Measurements from ENCODE around the gene MAPK14. TPM values are rescaled to one million over a fixed set of nuclear protein-coding genes. Genes with fewer than 3 reads are reported as not detected.
"Not testable (repeated sequence)": the region's sequence is repeated elsewhere in the genome, so short reads cannot be mapped to it uniquely, and the experiment has no call there.

MAPK14 gene
- total and polyA plus RNA-seq, 2 donors (not counting 3 experiments of a cell fraction or from before 2014, with no cell fraction given) = 33.3 to 54.1 TPM

DNA sequence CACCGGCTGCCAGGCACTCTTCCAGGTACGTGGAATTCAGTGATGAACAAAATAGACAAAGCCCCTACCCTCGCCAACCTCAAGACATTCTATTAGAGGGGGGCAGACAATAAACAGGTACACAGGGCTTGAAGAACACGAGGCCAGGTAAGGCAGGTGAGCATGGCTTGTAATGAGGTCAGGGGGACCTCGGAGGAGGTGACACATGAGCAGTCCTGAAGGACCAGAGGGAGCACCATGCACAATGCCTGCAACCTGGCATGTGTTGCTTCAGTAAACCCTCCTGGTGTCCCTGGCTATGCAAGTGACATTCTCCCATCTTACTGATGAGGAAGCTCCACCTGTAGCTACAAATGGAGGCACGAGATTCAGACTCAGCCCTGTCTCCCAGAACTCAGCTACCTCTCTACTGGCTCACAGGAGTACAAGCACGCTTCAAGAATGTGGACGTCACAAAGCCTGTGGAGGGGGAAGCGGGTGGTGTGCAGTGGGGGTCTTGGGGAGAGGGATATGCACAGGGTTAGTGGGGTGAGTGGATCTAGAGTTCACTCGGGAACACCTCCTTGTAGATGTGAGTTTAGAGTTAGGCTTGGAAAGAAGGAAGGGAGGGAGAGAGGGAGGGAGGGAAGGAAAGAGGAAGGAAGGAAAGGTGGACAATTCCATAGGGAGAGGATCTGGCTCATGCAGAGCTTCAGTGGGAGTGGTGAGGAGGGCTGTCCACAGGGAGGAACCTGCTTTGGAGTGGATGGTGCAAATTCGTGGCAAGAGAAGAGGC is 95.1 kb downstream of the MAPK14 start:
- H3K27me3 ChIP-seq (ENCODE audit: control insufficient read depth in 2 of 2, insufficient read depth in 2 of 2, low read length in 2 of 2) = no peaks in the 10 kb centered on the region
- intact Hi-C loops (cut with micrococcal nuclease) = loop anchor here (1.0 kb wide), 1 partner anchor 74 kb away; the partner anchor contains the start of gene BRPF3
- H3K9me3 ChIP-seq (replicated peaks; ENCODE audit: control insufficient read depth, insufficient read depth, low read length) = no peaks in the 10 kb centered on the region
- H3K9me1 ChIP-seq (replicated peaks; ENCODE audit: control insufficient read depth, extremely low read depth, insufficient read depth, low read length) = no peaks in the 10 kb centered on the region
- H3K9ac ChIP-seq (replicated peaks; ENCODE audit: extremely low read depth, insufficient read depth, low read length) = no peak overlapping the region
- H3K4me2 ChIP-seq (ENCODE audit: insufficient read depth, low read length) = no peak overlapping the region
- H3K4me3 ChIP-seq (replicated peaks in 1 of 3; ENCODE audit: insufficient read depth in 1 of 3, low read depth in 1 of 3, low read length in 3 of 3) = no peak overlapping the region
- TF ChIP-seq, protein P1, sequence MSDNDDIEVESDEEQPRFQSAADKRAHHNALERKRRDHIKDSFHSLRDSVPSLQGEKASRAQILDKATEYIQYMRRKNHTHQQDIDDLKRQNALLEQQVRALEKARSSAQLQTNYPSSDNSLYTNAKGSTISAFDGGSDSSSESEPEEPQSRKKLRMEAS (IDR thresholded peaks at IDR 0.05; ENCODE audit: insufficient read depth, insufficient read length) = no peak
- TF ChIP-seq POLR2AphosphoS5 (IDR thresholded peaks at IDR 0.05; ENCODE audit: insufficient read depth, low read depth, low read length) = no peak
- H2AFZ ChIP-seq (ENCODE audit: low read depth, low read length) = no peak overlapping the region
- DNase-seq (ENCODE audit: low read depth, low spot score) (no peak), FAIRE-seq (no peak)
- no peaks in the 10 kb centered on the region for H3K79me2 ChIP-seq (ENCODE audit: control insufficient read depth, insufficient read depth, low read length)
- dilution Hi-C loops (cut with MboI; ENCODE audit: extremely low pct_ligation_motif_present, low sequenced_read_pairs) = no loop called here
- POLR2A ChIA-PET = no interaction called here
- peaks cover 31% of the 10 kb centered on the region for H3K4me1 ChIP-seq (ENCODE audit: control insufficient read depth, extremely low read depth, insufficient read depth, low read length)
- CTCF ChIA-PET = interaction anchor here (0.9 to 3.9 kb wide), 10 partner anchors 10 to 218 kb away, joined by 3 to 25 read pairs (median 5); partner anchors contain the start of gene BRPF3
- no TSS peak for BruUV-seq (replicated peaks)
- H4K20me1 ChIP-seq (replicated peaks; ENCODE audit: control insufficient read depth, extremely low read depth, insufficient read depth, low read length) = no peaks in the 10 kb centered on the region
- H3K27ac ChIP-seq (ENCODE audit: insufficient read depth, low read depth, low read length) = no peak overlapping the region
- no peaks in the 10 kb centered on the region for H3K36me3 ChIP-seq (ENCODE audit: control insufficient read depth in 2 of 2, extremely low read depth in 1 of 2, insufficient read depth in 2 of 2, low read length in 2 of 2)

DNA sequence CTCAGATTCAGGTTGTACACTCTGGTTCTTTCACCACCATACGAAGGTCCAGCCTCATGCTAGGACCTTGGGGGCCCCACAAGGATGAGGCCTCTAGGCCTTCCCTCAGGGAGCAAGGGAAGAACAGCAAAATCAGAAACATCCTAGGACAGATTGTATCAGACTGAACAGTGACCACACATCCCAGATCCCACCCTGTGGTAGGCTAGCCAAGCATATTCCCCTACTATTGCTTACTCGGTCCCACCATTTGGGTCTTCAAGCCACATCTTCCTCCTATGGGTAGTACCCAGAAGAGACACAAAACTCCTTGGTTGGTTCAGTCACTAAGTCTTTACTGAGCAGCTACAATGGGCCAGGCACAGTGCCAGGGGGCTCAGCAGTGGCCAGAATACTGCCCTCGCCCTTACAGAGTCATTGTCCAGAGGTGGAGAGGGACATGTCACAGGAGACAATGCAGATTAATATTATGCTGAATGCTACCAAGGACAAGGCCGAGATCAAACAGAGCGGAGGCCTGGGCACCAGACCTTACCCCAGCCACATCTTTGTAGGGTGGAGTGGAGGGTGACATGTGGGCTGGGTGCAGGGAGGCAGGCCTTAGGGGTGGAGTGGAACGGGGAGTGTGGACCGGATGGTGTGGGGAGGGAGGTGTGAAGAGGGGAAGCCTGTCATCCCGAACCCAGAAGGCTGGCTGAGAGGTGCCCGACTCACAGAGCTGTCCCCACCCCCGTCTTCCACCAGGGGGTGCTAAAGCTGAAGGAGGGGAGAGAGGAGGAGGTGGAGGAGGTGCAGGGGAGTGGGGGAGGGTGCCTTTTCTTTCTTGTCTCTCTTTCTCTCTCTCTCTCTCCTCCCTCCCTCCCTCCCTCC is 95.9 kb downstream of the MAPK14 start:
- H2AFZ ChIP-seq (ENCODE audit: low read depth, low read length) = no peak overlapping the region
- no peaks in the 10 kb centered on the region for H3K79me2 ChIP-seq (ENCODE audit: control insufficient read depth, insufficient read depth, low read length)
- CTCF ChIA-PET = interaction anchor here (0.6 to 3.9 kb wide), 24 partner anchors 9 to 636 kb away, joined by 3 to 25 read pairs (median 4); partner anchors contain the start of genes BRPF3 and MAPK14
- dilution Hi-C loops (cut with MboI; ENCODE audit: extremely low pct_ligation_motif_present, low sequenced_read_pairs) = no loop called here
- H3K9me3 ChIP-seq (replicated peaks; ENCODE audit: control insufficient read depth, insufficient read depth, low read length) = no peaks in the 10 kb centered on the region
- TF ChIP-seq POLR2AphosphoS5 (IDR thresholded peaks at IDR 0.05; ENCODE audit: insufficient read depth, low read depth, low read length) (no peak), CTCF (IDR thresholded peaks at IDR 0.05; ENCODE audit: extremely low read depth in 1 of 2, insufficient read depth in 1 of 2, low read depth in 1 of 2, low read length in 2 of 2) (peak; percentile 54 to 92)
- intact Hi-C loops (cut with micrococcal nuclease) = loop anchor here (1.0 kb wide), 1 partner anchor 73 kb away; the partner anchor contains the start of gene BRPF3
- no peaks in the 10 kb centered on the region for H3K36me3 ChIP-seq (ENCODE audit: control insufficient read depth in 2 of 2, extremely low read depth in 1 of 2, insufficient read depth in 2 of 2, low read length in 2 of 2)
- H3K4me1 ChIP-seq (ENCODE audit: control insufficient read depth, extremely low read depth, insufficient read depth, low read length) = peaks cover 37% of the 10 kb centered on the region
- no peak overlapping the region for H3K27ac ChIP-seq (ENCODE audit: insufficient read depth, low read depth, low read length)
- no peak overlapping the region for H3K4me2 ChIP-seq (ENCODE audit: insufficient read depth, low read length)
- H3K9me1 ChIP-seq (replicated peaks; ENCODE audit: control insufficient read depth, extremely low read depth, insufficient read depth, low read length) = no peaks in the 10 kb centered on the region
- no TSS peak for BruUV-seq (replicated peaks)
- POLR2A ChIA-PET = no interaction called here
- no peaks in the 10 kb centered on the region for H4K20me1 ChIP-seq (replicated peaks; ENCODE audit: control insufficient read depth, extremely low read depth, insufficient read depth, low read length)
- FAIRE-seq = peak; percentile 72
- H3K4me3 ChIP-seq (replicated peaks in 1 of 3; ENCODE audit: insufficient read depth in 1 of 3, low read depth in 1 of 3, low read length in 3 of 3) = no peak overlapping the region
- DNase-seq (ENCODE audit: low read depth, low spot score) = peak; percentile 66
- no peaks in the 10 kb centered on the region for H3K27me3 ChIP-seq (ENCODE audit: control insufficient read depth in 2 of 2, insufficient read depth in 2 of 2, low read length in 2 of 2)
- no peak overlapping the region for H3K9ac ChIP-seq (replicated peaks; ENCODE audit: extremely low read depth, insufficient read depth, low read length)

- peaks cover 37% of the 10 kb centered on the region for H3K4me1 ChIP-seq (ENCODE audit: control insufficient read depth, extremely low read depth, insufficient read depth, low read length)
- CTCF ChIA-PET = interaction anchor here (0.6 to 3.9 kb wide), 20 partner anchors 8 to 635 kb away, joined by 3 to 25 read pairs (median 5); partner anchors contain the start of genes BRPF3 and MAPK14
- dilution Hi-C loops (cut with MboI; ENCODE audit: extremely low pct_ligation_motif_present, low sequenced_read_pairs); H3K4me3 ChIP-seq (replicated peaks in 1 of 3; ENCODE audit: insufficient read depth in 1 of 3, low read depth in 1 of 3, low read length in 3 of 3); H3K4me2 ChIP-seq (ENCODE audit: insufficient read depth, low read length); H3K27ac ChIP-seq (ENCODE audit: insufficient read depth, low read depth, low read length); BruUV-seq (replicated peaks); H3K9me3 ChIP-seq (replicated peaks; ENCODE audit: control insufficient read depth, insufficient read depth, low read length); H2AFZ ChIP-seq (ENCODE audit: low read depth, low read length); POLR2A ChIA-PET; H3K79me2 ChIP-seq (ENCODE audit: control insufficient read depth, insufficient read depth, low read length); H3K9me1 ChIP-seq (replicated peaks; ENCODE audit: control insufficient read depth, extremely low read depth, insufficient read depth, low read length); intact Hi-C loops (cut with micrococcal nuclease); H4K20me1 ChIP-seq (replicated peaks; ENCODE audit: control insufficient read depth, extremely low read depth, insufficient read depth, low read length); H3K27me3 ChIP-seq (ENCODE audit: control insufficient read depth in 2 of 2, insufficient read depth in 2 of 2, low read length in 2 of 2); H3K9ac ChIP-seq (replicated peaks; ENCODE audit: extremely low read depth, insufficient read depth, low read length); H3K36me3 ChIP-seq (ENCODE audit: control insufficient read depth in 2 of 2, extremely low read depth in 1 of 2, insufficient read depth in 2 of 2, low read length in 2 of 2); FAIRE-seq; DNase-seq (ENCODE audit: low read depth, low spot score): not testable (repeated sequence)
Observed at GRCh38 chr6:36124346-36124745, 96.7 kb downstream of the MAPK14 start.
